Mesenchymal stem cell (in vitro differentiated cells and primary cell): ENCODE measurements around the gene IL1R1.

Experiments used
- DNase-seq: peaks from one replicate; pipeline ENCODE4 v3.0.0-alpha.2; 2013
- H2AFZ ChIP-seq: one replicate; pipeline ENCODE4 v1.6.1; 2013; ENCODE audit warnings: low read depth, mild to moderate bottlenecking, control low read depth, inconsistent platforms, low read length, moderate library complexity
- H2AK5ac ChIP-seq: 2 replicates; pipeline ENCODE4 v1.6.1; 2013; ENCODE audit warnings: low read length, moderate library complexity, mild to moderate bottlenecking, inconsistent platforms; ENCODE audit not compliant: severe bottlenecking
- H2BK120ac ChIP-seq: one replicate; pipeline ENCODE4 v1.6.1; 2013; ENCODE audit warnings: low read depth, mild to moderate bottlenecking, inconsistent platforms, low read length, moderate library complexity
- H2BK12ac ChIP-seq, 2 experiments: one replicate each; pipeline ENCODE4 v1.6.1; 2013; ENCODE audit warnings: inconsistent platforms in 2 of 2, low read length in 2 of 2, mild to moderate bottlenecking in 2 of 2, moderate library complexity in 2 of 2, control low read depth in 1 of 2
- H2BK15ac ChIP-seq: one replicate; pipeline ENCODE4 v1.6.1; 2013; ENCODE audit warnings: mild to moderate bottlenecking, low read depth, inconsistent platforms; ENCODE audit not compliant: poor library complexity, severe bottlenecking
- H2BK5ac ChIP-seq: 2 replicates; pipeline ENCODE4 v1.6.1; 2013; ENCODE audit warnings: low read depth, mild to moderate bottlenecking, low read length, control low read depth, inconsistent platforms; ENCODE audit not compliant: poor library complexity, severe bottlenecking
- H3K14ac ChIP-seq, 2 experiments: one replicate each; pipeline ENCODE4 v1.6.1; 2013; ENCODE audit warnings: inconsistent platforms in 2 of 2, low read length in 2 of 2, control low read depth in 1 of 2, mild to moderate bottlenecking in 1 of 2, moderate library complexity in 1 of 2
- H3K18ac ChIP-seq, 2 experiments: one replicate each; pipeline ENCODE4 v1.6.1; 2013; ENCODE audit warnings: inconsistent platforms in 2 of 2, low read length in 2 of 2, control low read depth in 1 of 2, low read depth in 1 of 2, mild to moderate bottlenecking in 1 of 2
- H3K23ac ChIP-seq, 2 experiments: one replicate each; pipeline ENCODE4 v1.6.1; 2013; ENCODE audit warnings: inconsistent platforms in 2 of 2, low read length in 2 of 2, mild to moderate bottlenecking in 2 of 2, moderate library complexity in 2 of 2, control low read depth in 1 of 2
- H3K27ac ChIP-seq: 2 replicates; pipeline ENCODE4 v1.5.1; 2013; ENCODE audit warnings: mild to moderate bottlenecking, moderate library complexity, low read length, control low read depth, inconsistent platforms; ENCODE audit not compliant: poor library complexity, severe bottlenecking
- H3K27me3 ChIP-seq, 2 experiments: 2 replicates each; pipeline versions ENCODE4 v1.6.1 to v1.7.0; 2013; ENCODE audit warnings: low read length in 2 of 2, mild to moderate bottlenecking in 2 of 2, moderate library complexity in 2 of 2, control low read depth in 1 of 2, inconsistent platforms in 1 of 2; ENCODE audit not compliant: control insufficient read depth in 1 of 2, insufficient read depth in 1 of 2
- H3K36me3 ChIP-seq, 2 experiments: 2 replicates each; pipeline versions ENCODE4 v1.6.1 to v1.7.0; 2013; ENCODE audit warnings: low read length in 2 of 2, control low read depth in 1 of 2, inconsistent platforms in 1 of 2, low read depth in 1 of 2, mild to moderate bottlenecking in 1 of 2; ENCODE audit not compliant: insufficient read depth in 2 of 2, control insufficient read depth in 1 of 2
- H3K4ac ChIP-seq, 2 experiments: one replicate each; pipeline ENCODE4 v1.6.1; 2013; ENCODE audit warnings: inconsistent platforms in 2 of 2, low read length in 2 of 2, mild to moderate bottlenecking in 2 of 2, moderate library complexity in 2 of 2, control low read depth in 1 of 2, low read depth in 1 of 2
- H3K4me1 ChIP-seq: 2 replicates; pipeline ENCODE4 v1.6.1; 2013; ENCODE audit warnings: low read depth, low read length, control low read depth; ENCODE audit not compliant: control insufficient read depth, insufficient read depth
- H3K4me2 ChIP-seq: 2 replicates; pipeline ENCODE4 v1.6.1; 2013; ENCODE audit warnings: low read length, mild to moderate bottlenecking, inconsistent platforms; ENCODE audit not compliant: poor library complexity, severe bottlenecking
- H3K4me3 ChIP-seq, 2 experiments: 2 replicates each; pipeline versions ENCODE4 v1.5.1 to v1.7.0; 2013; ENCODE audit warnings: low read length in 2 of 2, mild to moderate bottlenecking in 2 of 2, control low read depth in 1 of 2, low read depth in 1 of 2; ENCODE audit not compliant: insufficient read depth in 1 of 2
- H3K79me1 ChIP-seq: replicated peaks from 2 replicates; pipeline ENCODE4 v1.6.1; 2013; ENCODE audit warnings: mild to moderate bottlenecking, control low read depth, low read length, inconsistent platforms; ENCODE audit not compliant: poor library complexity, severe bottlenecking
- H3K9ac ChIP-seq: 2 replicates; pipeline ENCODE4 v1.7.0; 2013; ENCODE audit warnings: mild to moderate bottlenecking, low read length, moderate library complexity
- H3K9me3 ChIP-seq: 2 replicates; pipeline ENCODE4 v1.7.0; 2013; ENCODE audit warnings: mild to moderate bottlenecking, low read length; ENCODE audit not compliant: control insufficient read depth
- H4K8ac ChIP-seq: one replicate; pipeline ENCODE4 v1.6.1; 2013; ENCODE audit warnings: inconsistent platforms, mild to moderate bottlenecking, low read length, moderate library complexity
- H4K91ac ChIP-seq: one replicate; pipeline ENCODE4 v1.6.1; 2013; ENCODE audit warnings: mild to moderate bottlenecking, low read length, inconsistent platforms
- WGBS: methylation state at CpG from one replicate; pipeline ENCODE4 v1.1.7; 2013; ENCODE audit warnings: mixed read lengths; 5-methylcytosine and 5-hydroxymethylcytosine counted together

Gene IL1R1

GRCh38 chr2:102159295-102159694 lies 16.7 kb downstream of the IL1R1 start:
- Histone ChIP-seq H3K9ac (peak overlapping the region; percentile 46), H3K27me3 (no peaks in the 10 kb centered on the region), H3K4me2 (no peak overlapping the region), H4K8ac (no peak overlapping the region), H3K18ac (peak overlapping the region in 1 of 2 experiments; percentile 64), H2BK120ac (no peak overlapping the region), H3K4ac (no peak overlapping the region), H3K36me3 (peaks cover 14 to 95% of the 10 kb centered on the region in 2 experiments), H3K4me1 (no peaks in the 10 kb centered on the region), H3K4me3 (peak overlapping the region in 1 of 2 experiments; percentile 9), H3K14ac (no peak overlapping the region), H2BK5ac (no peak overlapping the region), H4K91ac (no peak overlapping the region), H3K9me3 (no peaks in the 10 kb centered on the region), H2AFZ (no peak overlapping the region), H3K79me1 (peaks cover 1% of the 10 kb centered on the region), H3K23ac (no peak overlapping the region), H2BK12ac (no peak overlapping the region), H3K27ac (no peak overlapping the region), H2AK5ac (no peak overlapping the region), H2BK15ac (no peak overlapping the region)
- WGBS: 25% methylated on average over 1 of the region's 1 CpG
- DNase-seq: peak; percentile 38

DNA sequence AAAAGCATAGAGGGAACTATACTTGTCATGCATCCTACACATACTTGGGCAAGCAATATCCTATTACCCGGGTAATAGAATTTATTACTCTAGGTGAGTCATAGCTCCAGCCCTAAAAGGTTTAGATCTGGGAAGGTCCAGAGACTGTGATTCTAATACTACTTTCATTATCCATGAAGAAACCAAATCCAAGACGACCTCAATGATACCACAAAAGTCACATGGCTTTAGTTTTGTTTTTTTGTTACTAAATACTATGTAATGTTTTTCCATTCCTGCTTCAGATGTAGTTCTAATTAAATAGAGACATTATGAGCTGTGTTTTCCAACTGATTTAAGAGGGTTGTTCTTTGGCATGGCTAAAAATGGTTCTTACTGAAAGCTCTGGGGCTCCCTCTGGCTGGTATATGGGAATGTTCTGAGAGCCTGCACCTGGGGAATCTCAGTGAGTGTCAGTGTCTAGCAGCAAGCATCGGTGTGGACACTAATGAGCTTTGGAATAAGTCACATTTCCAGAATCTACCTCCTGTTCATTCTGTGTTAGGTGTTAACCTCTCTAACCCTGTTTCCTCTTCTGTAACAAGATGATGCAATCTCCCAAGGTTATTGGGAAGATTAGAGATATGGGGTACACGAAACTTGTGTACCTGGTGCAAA lies 23.8 kb downstream of the IL1R1 start:
- H2AFZ ChIP-seq: no peak overlapping the region
- peak; percentile 78 for DNase-seq
- no peak overlapping the region for H3K14ac ChIP-seq
- no peak overlapping the region for H2BK12ac ChIP-seq
- H2BK15ac ChIP-seq: no peak overlapping the region
- H4K8ac ChIP-seq: no peak overlapping the region
- H3K9ac ChIP-seq: peak overlapping the region; percentile 39
- WGBS: 88% methylated on average over 1 of the region's 4 CpGs
- H3K23ac ChIP-seq: no peak overlapping the region
- H3K9me3 ChIP-seq: no peaks in the 10 kb centered on the region
- H3K18ac ChIP-seq: no peak overlapping the region
- no peak overlapping the region for H2BK120ac ChIP-seq
- H2AK5ac ChIP-seq: no peak overlapping the region
- no peaks in the 10 kb centered on the region for H3K27me3 ChIP-seq
- H4K91ac ChIP-seq: no peak overlapping the region
- H3K36me3 ChIP-seq: peaks cover 0 to 92% of the 10 kb centered on the region in 2 experiments
- no peaks in the 10 kb centered on the region for H3K4me1 ChIP-seq
- H2BK5ac ChIP-seq: no peak overlapping the region
- no peak overlapping the region for H3K4ac ChIP-seq
- H3K4me2 ChIP-seq: no peak overlapping the region
- H3K79me1 ChIP-seq: no peaks in the 10 kb centered on the region
- no peak overlapping the region for H3K27ac ChIP-seq
- H3K4me3 ChIP-seq: no peak overlapping the region

GRCh38 chr2:102168026-102168771 lies 25.7 kb downstream of the IL1R1 start:
- 91% methylated on average over 4 of the region's 5 CpGs for WGBS
- no peak overlapping the region for H3K14ac ChIP-seq
- no peak overlapping the region for H4K8ac ChIP-seq
- H2BK12ac ChIP-seq: peak overlapping the region in 1 of 2 experiments; percentile 54
- H3K36me3 ChIP-seq: peaks cover 0 to 97% of the 10 kb centered on the region in 2 experiments
- no peak overlapping the region for H3K4me2 ChIP-seq
- no peak overlapping the region for H2BK15ac ChIP-seq
- H3K79me1 ChIP-seq: no peaks in the 10 kb centered on the region
- no peak overlapping the region for H2AK5ac ChIP-seq
- H3K27ac ChIP-seq: no peak overlapping the region
- no peak overlapping the region for H2BK5ac ChIP-seq
- no peak overlapping the region for H2AFZ ChIP-seq
- H3K27me3 ChIP-seq: no peaks in the 10 kb centered on the region
- no peaks in the 10 kb centered on the region for H3K4me1 ChIP-seq
- no peak overlapping the region for H3K23ac ChIP-seq
- no peak for DNase-seq
- H3K18ac ChIP-seq: peak overlapping the region in 1 of 2 experiments; percentile 71
- H3K4ac ChIP-seq: no peak overlapping the region
- no peak overlapping the region for H2BK120ac ChIP-seq
- no peak overlapping the region for H3K4me3 ChIP-seq
- H3K9ac ChIP-seq: no peak overlapping the region
- no peaks in the 10 kb centered on the region for H3K9me3 ChIP-seq
- H4K91ac ChIP-seq: no peak overlapping the region

DNA sequence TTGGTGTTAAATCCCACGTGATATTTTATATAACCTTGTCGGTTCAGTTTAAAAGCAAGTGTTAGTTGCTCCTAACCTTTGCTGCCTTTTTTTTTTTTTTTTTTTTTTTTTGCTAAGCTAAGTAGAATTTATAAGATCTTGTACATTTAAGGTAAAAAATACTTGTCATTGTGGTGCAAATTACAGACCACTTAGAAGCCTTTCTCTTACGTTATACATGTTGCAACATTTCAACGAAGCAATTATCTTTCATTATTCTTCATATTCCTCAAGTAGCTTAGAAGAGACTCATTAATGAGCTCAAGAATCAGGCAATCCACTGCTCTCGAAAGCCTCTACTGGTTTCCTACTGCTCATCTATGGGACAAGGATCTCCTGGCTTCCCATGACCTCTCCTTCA lies 29.4 kb downstream of the IL1R1 start:
- Histone ChIP-seq H2AK5ac (no peak overlapping the region), H4K8ac (no peak overlapping the region), H3K9me3 (no peaks in the 10 kb centered on the region)

More for the DNA sequence above, 29.4 kb downstream of the IL1R1 start:
- Histone ChIP-seq H3K36me3 (peaks cover 3 to 97% of the 10 kb centered on the region in 2 experiments), H4K91ac (no peak overlapping the region), H2BK12ac (no peak overlapping the region), H2BK120ac (no peak overlapping the region), H3K18ac (no peak overlapping the region), H3K9ac (no peak overlapping the region), H3K4me3 (no peak overlapping the region), H2AFZ (no peak overlapping the region), H3K27ac (no peak overlapping the region), H3K4me2 (no peak overlapping the region), H3K14ac (no peak overlapping the region), H2BK5ac (no peak overlapping the region), H3K4me1 (no peaks in the 10 kb centered on the region), H2BK15ac (no peak overlapping the region), H3K79me1 (no peaks in the 10 kb centered on the region), H3K27me3 (no peaks in the 10 kb centered on the region), H3K23ac (no peak overlapping the region), H3K4ac (no peak overlapping the region)
- DNase-seq: no peak
- WGBS: 97% methylated on average over 3 of the region's 5 CpGs
